Kidney (tissue), 14 donors: Measurements from ENCODE around the gene CDK14. TPM values are rescaled to one million over a fixed set of nuclear protein-coding genes. Genes with fewer than 3 reads are reported as not detected.

ENCODE experiments used
- DNase-seq, 5 donors: peaks; one replicate each; pipeline ENCODE4 v3.0.0-alpha.2; 2013 to 2020
- FAIRE-seq: peaks from 2 replicates; lab custom pipeline; 2012; peaks lifted over from hg19 to GRCh38; lab: Jason Lieb, UNC
- H3K27ac ChIP-seq, 2 donors: one replicate each; pipeline ENCODE4 v1.7.0; 2013; ENCODE audit warnings: low read depth in 2 of 2, low read length in 2 of 2, inconsistent platforms in 1 of 2
- H3K27me3 ChIP-seq: one replicate; pipeline ENCODE4 v1.7.1; 2013; ENCODE audit warnings: low read length, inconsistent platforms; ENCODE audit not compliant: control insufficient read depth, insufficient read depth
- H3K36me3 ChIP-seq, 3 donors: one replicate each; pipeline versions ENCODE4 v1.7.0 to v1.7.1; 2013; ENCODE audit warnings: low read length in 3 of 3, control low read depth in 1 of 3, inconsistent platforms in 1 of 3; ENCODE audit not compliant: insufficient read depth in 3 of 3, control insufficient read depth in 2 of 3
- H3K4me1 ChIP-seq, 3 donors: one replicate each; pipeline versions ENCODE4 v1.7.0 to v1.7.1; 2013; ENCODE audit warnings: low read length in 3 of 3, inconsistent platforms in 1 of 3, low read depth in 1 of 3; ENCODE audit not compliant: control insufficient read depth in 2 of 3, insufficient read depth in 2 of 3
- H3K4me3 ChIP-seq, 3 donors: one replicate each; pipeline versions ENCODE4 v1.7.0 to v1.8.1; 2013; ENCODE audit warnings: low read length in 3 of 3, control low read depth in 1 of 3, inconsistent platforms in 1 of 3
- H3K9ac ChIP-seq, 3 donors: one replicate each; pipeline versions ENCODE4 v1.7.0 to v1.7.1; 2013; ENCODE audit warnings: low read length in 3 of 3, control low read depth in 1 of 3, inconsistent platforms in 1 of 3
- H3K9me3 ChIP-seq, 3 donors: one replicate each; pipeline versions ENCODE4 v1.7.0 to v1.7.1; 2013; ENCODE audit warnings: low read length in 3 of 3, control low read depth in 1 of 3, inconsistent platforms in 1 of 3; ENCODE audit not compliant: control insufficient read depth in 2 of 3, insufficient read depth in 1 of 3
- intact Hi-C: fragments of 100-400 bp; cut with DNase I; formaldehyde crosslinking; loops from one replicate; pipeline ENCODE4 v1.11.1; 2022
- polyA plus RNA-seq: library from polyadenylated mRNA; stranded (reverse); fragments of 350-450 nt; fragmentation: Illumina TruSeq; extraction: RNeasy Lipid Tissue Mini Kit (QIAGEN cat#74804); gene quantifications from one replicate; pipeline ENCODE4 v1.2.3, GENCODE V29; 2014; ENCODE audit warnings: low read depth, low replicate concordance; ENCODE audit not compliant: insufficient read depth
- total RNA-seq: library from RNA; stranded (reverse); fragmentation: NEBNext Ultra II Directional; extraction: Animal tissue kit (Norgen Biotek cat#: 25700); gene quantifications from one replicate; pipeline ENCODE4 v1.2.1, GENCODE V29; 2021
- TF ChIP-seq, protein P1 (sequence below): IDR thresholded peaks from 3 replicates; pipeline ENCODE4 v1.5.1; 2012; ENCODE audit warnings: mild to moderate bottlenecking, moderate library complexity, borderline replicate concordance; ENCODE audit not compliant: insufficient read depth; ENCODE audit errors: extremely low read depth
- donor health status: control.
- donor health status: control.
- donor health status: control.
- donor health status: control.
- donor health status: control.
- donor health status: DM: yes; HTN: yes; CAD: no.
- donor health status: Normal renal cell carcinoma (clear cell type).

The CDK14 gene
- total and polyA plus RNA-seq, 2 donors from 2014 or later, result 11.9 to 33.9 TPM

DNA sequence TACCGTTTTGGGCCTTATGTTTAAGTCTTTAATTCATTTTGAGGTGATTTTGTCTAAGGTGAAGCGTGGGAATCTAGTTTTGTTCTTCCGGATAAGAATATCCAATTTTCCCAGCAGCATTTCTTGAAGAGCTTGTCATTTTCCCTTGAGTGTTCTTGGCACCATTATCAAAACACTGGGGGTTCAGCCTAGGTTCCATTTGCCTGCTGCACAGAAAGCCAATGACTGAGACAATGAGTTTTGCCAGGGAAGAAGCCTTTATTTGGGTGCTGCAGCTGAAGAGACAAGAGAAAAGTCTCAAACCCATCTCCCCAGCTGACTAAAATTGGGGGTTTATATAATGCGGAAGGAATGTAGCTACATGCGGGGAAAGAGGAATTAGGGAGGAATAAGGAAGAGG is 380.9 kb downstream of the CDK14 start:
- no peak for FAIRE-seq
- intact Hi-C loops, result no loop called here
- H3K9ac ChIP-seq, result no peak overlapping the region

DNA sequence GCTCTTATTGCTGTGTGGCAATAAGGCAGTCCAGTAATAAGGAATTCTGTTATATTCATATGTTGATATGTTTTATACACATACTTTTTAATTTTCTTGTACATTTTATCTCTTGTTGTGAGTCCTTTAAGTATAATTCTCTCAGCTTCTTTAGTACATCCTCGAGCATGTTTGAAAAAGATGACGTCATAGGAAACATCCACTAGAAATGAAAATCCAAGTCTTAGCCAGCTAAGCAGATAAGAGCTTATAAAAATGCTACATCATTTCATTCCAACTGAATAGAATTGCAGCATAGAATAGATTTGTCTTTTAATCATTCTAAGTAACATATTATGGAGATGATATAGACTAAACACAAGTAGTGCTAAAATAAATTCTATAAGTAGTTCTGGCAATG is 384.4 kb downstream of the CDK14 start:
- FAIRE-seq (no peak), DNase-seq (no peak)
- intact Hi-C loops, result no loop called here
- TF ChIP-seq, protein P1, sequence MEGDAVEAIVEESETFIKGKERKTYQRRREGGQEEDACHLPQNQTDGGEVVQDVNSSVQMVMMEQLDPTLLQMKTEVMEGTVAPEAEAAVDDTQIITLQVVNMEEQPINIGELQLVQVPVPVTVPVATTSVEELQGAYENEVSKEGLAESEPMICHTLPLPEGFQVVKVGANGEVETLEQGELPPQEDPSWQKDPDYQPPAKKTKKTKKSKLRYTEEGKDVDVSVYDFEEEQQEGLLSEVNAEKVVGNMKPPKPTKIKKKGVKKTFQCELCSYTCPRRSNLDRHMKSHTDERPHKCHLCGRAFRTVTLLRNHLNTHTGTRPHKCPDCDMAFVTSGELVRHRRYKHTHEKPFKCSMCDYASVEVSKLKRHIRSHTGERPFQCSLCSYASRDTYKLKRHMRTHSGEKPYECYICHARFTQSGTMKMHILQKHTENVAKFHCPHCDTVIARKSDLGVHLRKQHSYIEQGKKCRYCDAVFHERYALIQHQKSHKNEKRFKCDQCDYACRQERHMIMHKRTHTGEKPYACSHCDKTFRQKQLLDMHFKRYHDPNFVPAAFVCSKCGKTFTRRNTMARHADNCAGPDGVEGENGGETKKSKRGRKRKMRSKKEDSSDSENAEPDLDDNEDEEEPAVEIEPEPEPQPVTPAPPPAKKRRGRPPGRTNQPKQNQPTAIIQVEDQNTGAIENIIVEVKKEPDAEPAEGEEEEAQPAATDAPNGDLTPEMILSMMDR, result no peak
- Histone ChIP-seq H3K9ac (no peak overlapping the region), H3K27me3 (no peaks in the 10 kb centered on the region), H3K27ac (no peak overlapping the region), H3K36me3 (no peaks in the 10 kb centered on the region), H3K4me3 (no peak overlapping the region), H3K9me3 (peaks cover 0 to 4% (median 0%) of the 10 kb centered on the region in 3 donors), H3K4me1 (no peaks in the 10 kb centered on the region)

More for the DNA sequence above, 380.9 kb downstream of the CDK14 start:
- Histone ChIP-seq H3K9me3 (no peaks in the 10 kb centered on the region), H3K4me1 (no peaks in the 10 kb centered on the region), H3K27me3 (no peaks in the 10 kb centered on the region), H3K36me3 (no peaks in the 10 kb centered on the region), H3K27ac (no peak overlapping the region), H3K4me3 (no peak overlapping the region)
- no peak for DNase-seq
- TF ChIP-seq, protein P1, result no peak

DNA sequence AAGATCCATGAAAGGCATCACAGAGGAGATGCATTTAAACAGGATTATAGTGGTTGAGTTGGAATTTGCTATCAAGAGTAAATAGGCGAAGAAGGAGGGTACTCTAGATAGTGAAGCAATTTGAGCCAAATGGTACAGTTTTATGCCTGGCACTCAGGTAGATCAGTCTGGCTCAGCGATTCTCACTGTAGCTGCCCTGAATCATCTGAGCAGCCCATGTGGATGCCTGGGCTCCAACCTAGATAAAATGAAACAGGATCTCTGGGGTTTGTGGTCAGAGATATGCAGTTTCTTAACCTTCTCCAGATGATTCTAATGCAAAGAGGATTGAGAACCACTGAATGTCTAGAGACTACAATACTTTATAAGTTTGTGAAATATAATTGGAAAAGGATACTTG is 386.1 kb downstream of the CDK14 start:
- Histone ChIP-seq H3K36me3 (no peaks in the 10 kb centered on the region), H3K9ac (no peak overlapping the region), H3K27ac (no peak overlapping the region), H3K9me3 (peaks cover 0 to 4% (median 0%) of the 10 kb centered on the region in 3 donors), H3K27me3 (no peaks in the 10 kb centered on the region), H3K4me1 (no peaks in the 10 kb centered on the region), H3K4me3 (no peak overlapping the region)
- TF ChIP-seq, protein P1, result no peak
- FAIRE-seq, result no peak
- no peak for DNase-seq
- intact Hi-C loops, result no loop called here

DNA sequence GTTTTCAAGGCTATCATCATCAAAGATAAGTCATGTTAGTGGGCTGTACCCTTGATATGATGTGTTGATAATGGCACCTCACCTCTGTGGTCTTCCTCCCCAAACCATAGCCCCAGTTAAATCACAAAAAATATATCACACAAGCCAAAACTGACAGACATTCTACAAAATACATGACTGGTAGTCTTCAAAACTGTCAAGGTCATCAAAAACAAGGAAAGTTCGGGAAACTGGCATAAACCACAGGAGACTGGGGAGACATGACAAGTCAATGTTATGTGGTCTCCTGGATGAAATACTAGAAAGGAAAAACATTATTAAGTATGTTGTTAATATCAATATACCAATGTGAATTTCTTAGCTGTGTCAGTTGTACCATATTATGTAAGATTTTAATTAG is 388.6 kb downstream of the CDK14 start:
- Histone ChIP-seq H3K9ac (no peak overlapping the region), H3K9me3 (peaks cover 0 to 4% (median 0%) of the 10 kb centered on the region in 3 donors), H3K27ac (no peak overlapping the region), H3K36me3 (no peaks in the 10 kb centered on the region), H3K27me3 (no peaks in the 10 kb centered on the region), H3K4me1 (no peaks in the 10 kb centered on the region), H3K4me3 (no peak overlapping the region)
- FAIRE-seq, result no peak
- no peak for DNase-seq
- intact Hi-C loops, result no loop called here
- TF ChIP-seq, protein P1, result no peak
